ENCODE results near the gene XBP1.
"Not testable (repeated sequence)": the region's sequence is repeated elsewhere in the genome, so short reads cannot be mapped to it uniquely, and the experiment has no call there.

XBP1 gene

DNA sequence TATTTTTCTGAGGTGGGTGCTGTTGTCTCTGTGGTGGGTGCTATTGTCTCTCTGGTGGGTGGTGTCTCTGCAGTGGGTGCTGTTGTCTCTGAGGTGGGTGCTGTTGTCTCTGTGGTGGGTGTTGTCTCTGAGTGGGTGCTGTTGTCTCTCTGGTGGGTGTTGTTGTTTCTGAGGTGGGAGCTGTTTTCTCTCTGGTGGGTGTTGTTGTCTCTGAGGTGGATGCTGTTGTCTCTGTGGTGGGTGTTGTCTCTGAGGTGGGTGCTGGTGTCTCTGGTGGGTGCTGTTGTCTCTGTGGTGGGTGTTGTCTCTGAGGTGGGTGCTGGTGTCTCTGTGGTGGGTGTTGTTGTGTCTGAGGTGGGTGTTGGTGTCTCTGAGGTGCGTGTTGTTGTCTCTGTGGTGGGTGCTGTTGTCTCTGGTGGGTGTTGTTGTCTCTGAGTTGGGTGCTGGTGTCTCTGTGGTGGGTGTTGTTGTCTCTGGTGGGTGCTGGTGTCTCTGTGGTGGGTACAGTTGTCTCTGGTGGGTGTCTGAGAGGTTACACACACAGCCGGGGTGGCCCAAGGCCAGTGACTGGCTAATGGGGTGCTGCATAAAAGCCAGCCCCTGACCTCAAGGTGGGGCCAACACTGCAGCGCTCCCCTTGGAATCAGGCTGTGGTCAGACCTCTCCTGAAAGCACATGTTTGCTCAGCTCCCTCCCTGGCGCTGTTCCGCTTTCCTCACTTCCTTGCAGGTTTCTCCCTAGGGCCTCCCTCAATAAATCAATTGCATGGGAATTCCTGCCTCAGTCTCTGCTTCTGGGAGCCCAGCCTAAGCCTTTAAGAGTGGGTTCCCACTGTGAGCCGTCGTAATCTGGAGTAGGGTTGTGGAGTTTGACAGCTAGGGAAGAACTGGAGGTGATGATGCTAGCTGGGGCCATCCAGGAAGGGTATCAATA lies 31.0 kb upstream of the XBP1 start:
- H3K27me3 ChIP-seq (ENCODE audit: control insufficient read depth in 1 of 2, insufficient read depth in 2 of 2, low read length in 2 of 2) = no peaks in the 10 kb centered on the region
- no peak overlapping the region for H3K9ac ChIP-seq (ENCODE audit: low read length in 2 of 2)
- peaks cover 8% of the 10 kb centered on the region for H3K4me1 ChIP-seq (ENCODE audit: control insufficient read depth, insufficient read depth, low read length)
- no peaks in the 10 kb centered on the region for H3K9me3 ChIP-seq (ENCODE audit: control insufficient read depth in 2 of 2, low read length in 2 of 2)
- H3K36me3 ChIP-seq (ENCODE audit: control insufficient read depth in 2 of 2, insufficient read depth in 2 of 2, low read length in 2 of 2) = peaks cover 0 to 2% of the 10 kb centered on the region in 2 donors
- H3K27ac ChIP-seq (ENCODE audit: low read length) = no peak overlapping the region
- no peak overlapping the region for H3K4me3 ChIP-seq (ENCODE audit: low read length in 2 of 2)

- no peaks in the 10 kb centered on the region for H3K27me3 ChIP-seq (ENCODE audit: control insufficient read depth in 1 of 2, insufficient read depth in 2 of 2, low read length in 2 of 2)
- H3K36me3 ChIP-seq (ENCODE audit: control insufficient read depth in 2 of 2, insufficient read depth in 2 of 2, low read length in 2 of 2) = peaks cover 0 to 2% of the 10 kb centered on the region in 2 donors
- no peak overlapping the region for H3K4me3 ChIP-seq (ENCODE audit: low read length in 2 of 2)
- H3K9ac ChIP-seq (ENCODE audit: low read length in 2 of 2) = no peak overlapping the region
- no peak overlapping the region for H3K27ac ChIP-seq (ENCODE audit: low read length)
- no peaks in the 10 kb centered on the region for H3K9me3 ChIP-seq (ENCODE audit: control insufficient read depth in 2 of 2, low read length in 2 of 2)
- peaks cover 8% of the 10 kb centered on the region for H3K4me1 ChIP-seq (ENCODE audit: control insufficient read depth, insufficient read depth, low read length)
Observed at GRCh38 chr22:28830441-28830840, 30.1 kb upstream of the XBP1 start.

GRCh38 chr22:28829358-28830181 lies 29.2 kb upstream of the XBP1 start:
- Histone ChIP-seq H3K4me3 (ENCODE audit: low read length in 2 of 2) (peak overlapping the region in 1 of 2 donors; percentile 49), H3K4me1 (ENCODE audit: control insufficient read depth, insufficient read depth, low read length) (peaks cover 8% of the 10 kb centered on the region), H3K9ac (ENCODE audit: low read length in 2 of 2) (peak overlapping the region in 1 of 2 donors; percentile 21), H3K36me3 (ENCODE audit: control insufficient read depth in 2 of 2, insufficient read depth in 2 of 2, low read length in 2 of 2) (peaks cover 0 to 2% of the 10 kb centered on the region in 2 donors), H3K27ac (ENCODE audit: low read length) (no peak overlapping the region), H3K27me3 (ENCODE audit: control insufficient read depth in 1 of 2, insufficient read depth in 2 of 2, low read length in 2 of 2) (no peaks in the 10 kb centered on the region), H3K9me3 (ENCODE audit: control insufficient read depth in 2 of 2, low read length in 2 of 2) (no peaks in the 10 kb centered on the region)

DNA sequence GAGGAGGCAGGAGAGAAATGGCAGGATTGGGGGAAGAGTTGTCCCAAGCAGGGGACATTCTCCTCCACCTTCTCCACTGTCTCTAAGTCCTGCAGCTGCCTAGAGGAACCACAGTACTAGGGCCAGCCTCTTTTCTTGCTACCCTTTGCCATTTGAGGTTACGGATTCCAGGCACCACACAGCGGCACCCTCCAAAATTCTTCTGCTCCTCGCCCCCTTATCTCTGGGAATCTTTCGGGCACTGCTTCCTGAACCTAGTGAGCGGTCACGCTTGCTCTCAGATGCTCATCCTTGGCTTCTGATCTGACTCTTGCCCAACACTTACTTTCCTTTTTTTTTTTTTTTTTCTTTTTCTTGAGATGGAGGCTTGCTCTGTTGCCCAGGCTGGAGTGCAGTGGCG lies 26.6 kb upstream of the XBP1 start:
- H3K27me3 ChIP-seq (ENCODE audit: control insufficient read depth in 1 of 2, insufficient read depth in 2 of 2, low read length in 2 of 2) = no peaks in the 10 kb centered on the region
- no peak overlapping the region for H3K4me3 ChIP-seq (ENCODE audit: low read length in 2 of 2)
- H3K9me3 ChIP-seq (ENCODE audit: control insufficient read depth in 2 of 2, low read length in 2 of 2) = no peaks in the 10 kb centered on the region
- no peak overlapping the region for H3K9ac ChIP-seq (ENCODE audit: low read length in 2 of 2)
- H3K27ac ChIP-seq (ENCODE audit: low read length) = no peak overlapping the region
- H3K36me3 ChIP-seq (ENCODE audit: control insufficient read depth in 2 of 2, insufficient read depth in 2 of 2, low read length in 2 of 2) = peaks cover 0 to 2% of the 10 kb centered on the region in 2 donors
- peaks cover 8% of the 10 kb centered on the region for H3K4me1 ChIP-seq (ENCODE audit: control insufficient read depth, insufficient read depth, low read length)

DNA sequence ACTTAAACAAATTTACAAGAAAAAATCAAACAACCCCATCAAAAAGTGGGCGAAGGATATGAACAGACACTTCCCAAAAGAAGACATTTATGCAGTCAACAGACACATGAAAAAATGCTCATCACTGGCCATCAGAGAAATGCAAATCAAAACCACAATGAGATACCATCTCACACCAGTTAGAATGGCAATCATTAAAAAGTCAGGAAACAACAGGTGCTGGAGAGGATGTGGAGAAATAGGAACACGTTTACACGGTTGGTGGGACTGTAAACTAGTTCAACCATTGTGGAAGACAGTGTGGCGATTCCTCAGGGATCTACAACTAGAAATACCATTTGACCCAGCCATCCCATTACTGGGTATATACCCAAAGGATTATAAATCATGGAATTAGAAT lies 26.1 kb upstream of the XBP1 start:
- not testable (repeated sequence) for H3K4me3 ChIP-seq (ENCODE audit: low read length in 2 of 2); H3K27me3 ChIP-seq (ENCODE audit: control insufficient read depth in 1 of 2, insufficient read depth in 2 of 2, low read length in 2 of 2); H3K27ac ChIP-seq (ENCODE audit: low read length); H3K36me3 ChIP-seq (ENCODE audit: control insufficient read depth in 2 of 2, insufficient read depth in 2 of 2, low read length in 2 of 2); H3K9ac ChIP-seq (ENCODE audit: low read length in 2 of 2); H3K4me1 ChIP-seq (ENCODE audit: control insufficient read depth, insufficient read depth, low read length); H3K9me3 ChIP-seq (ENCODE audit: control insufficient read depth in 2 of 2, low read length in 2 of 2)

GRCh38 chr22:28824455-28824854 lies 24.1 kb upstream of the XBP1 start:
- not testable (repeated sequence) for H3K9ac ChIP-seq (ENCODE audit: low read length in 2 of 2); H3K9me3 ChIP-seq (ENCODE audit: control insufficient read depth in 2 of 2, low read length in 2 of 2); H3K4me1 ChIP-seq (ENCODE audit: control insufficient read depth, insufficient read depth, low read length); H3K4me3 ChIP-seq (ENCODE audit: low read length in 2 of 2); H3K27me3 ChIP-seq (ENCODE audit: control insufficient read depth in 1 of 2, insufficient read depth in 2 of 2, low read length in 2 of 2); H3K27ac ChIP-seq (ENCODE audit: low read length); H3K36me3 ChIP-seq (ENCODE audit: control insufficient read depth in 2 of 2, insufficient read depth in 2 of 2, low read length in 2 of 2)

GRCh38 chr22:28822930-28823551 lies 22.7 kb upstream of the XBP1 start:
- Histone ChIP-seq H3K9ac (ENCODE audit: low read length in 2 of 2) (no peak overlapping the region), H3K27me3 (ENCODE audit: control insufficient read depth in 1 of 2, insufficient read depth in 2 of 2, low read length in 2 of 2) (no peaks in the 10 kb centered on the region), H3K4me3 (ENCODE audit: low read length in 2 of 2) (no peak overlapping the region), H3K9me3 (ENCODE audit: control insufficient read depth in 2 of 2, low read length in 2 of 2) (no peaks in the 10 kb centered on the region), H3K27ac (ENCODE audit: low read length) (no peak overlapping the region), H3K4me1 (ENCODE audit: control insufficient read depth, insufficient read depth, low read length) (peaks cover 12% of the 10 kb centered on the region), H3K36me3 (ENCODE audit: control insufficient read depth in 2 of 2, insufficient read depth in 2 of 2, low read length in 2 of 2) (peaks cover 0 to 2% of the 10 kb centered on the region in 2 donors)

DNA sequence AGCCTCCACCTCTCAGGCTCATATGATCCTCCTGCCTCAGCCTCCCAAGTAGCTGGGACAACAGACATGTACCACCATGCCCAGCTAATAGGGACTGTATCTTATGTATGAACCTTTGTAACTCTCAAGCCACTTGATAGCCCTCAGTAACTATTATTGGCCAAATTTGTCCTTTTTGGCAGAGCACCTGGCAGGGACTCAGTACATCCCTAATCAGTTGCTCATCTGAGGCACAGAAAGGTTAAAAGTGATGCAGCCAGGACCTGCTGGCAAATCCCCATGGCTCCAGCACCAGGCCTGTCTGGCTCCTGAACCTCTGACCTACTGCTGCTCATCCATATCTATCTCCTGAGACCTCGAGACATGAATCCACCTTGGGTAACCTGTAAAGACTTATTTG lies 21.1 kb upstream of the XBP1 start:
- Histone ChIP-seq H3K27ac (ENCODE audit: low read length) (no peak overlapping the region), H3K9ac (ENCODE audit: low read length in 2 of 2) (no peak overlapping the region), H3K9me3 (ENCODE audit: control insufficient read depth in 2 of 2, low read length in 2 of 2) (no peaks in the 10 kb centered on the region), H3K27me3 (ENCODE audit: control insufficient read depth in 1 of 2, insufficient read depth in 2 of 2, low read length in 2 of 2) (no peaks in the 10 kb centered on the region), H3K4me3 (ENCODE audit: low read length in 2 of 2) (no peak overlapping the region), H3K4me1 (ENCODE audit: control insufficient read depth, insufficient read depth, low read length) (peaks cover 12% of the 10 kb centered on the region), H3K36me3 (ENCODE audit: control insufficient read depth in 2 of 2, insufficient read depth in 2 of 2, low read length in 2 of 2) (peaks cover 0 to 2% of the 10 kb centered on the region in 2 donors)

DNA sequence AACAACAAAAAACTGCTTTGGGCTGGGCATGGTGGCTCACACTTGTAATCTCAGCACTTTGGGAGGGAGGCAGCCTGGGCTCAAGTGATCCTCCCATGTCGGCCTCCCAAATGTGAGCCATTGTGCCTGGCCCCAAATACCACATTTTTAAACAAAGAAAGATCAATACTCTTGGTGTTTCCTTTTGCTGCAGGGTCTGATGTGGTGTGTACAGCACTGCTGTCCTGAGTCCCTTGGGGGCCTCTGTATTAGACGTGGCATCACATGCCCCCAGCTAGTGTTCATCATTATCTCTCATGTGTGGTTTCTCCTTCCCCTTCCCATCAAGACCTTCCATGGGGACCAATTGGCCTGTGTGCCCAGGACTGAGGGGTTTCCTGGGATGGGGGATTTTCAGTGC lies 20.5 kb upstream of the XBP1 start:
- Histone ChIP-seq H3K27ac (ENCODE audit: low read length) (no peak overlapping the region), H3K4me3 (ENCODE audit: low read length in 2 of 2) (no peak overlapping the region), H3K4me1 (ENCODE audit: control insufficient read depth, insufficient read depth, low read length) (peaks cover 12% of the 10 kb centered on the region), H3K27me3 (ENCODE audit: control insufficient read depth in 1 of 2, insufficient read depth in 2 of 2, low read length in 2 of 2) (no peaks in the 10 kb centered on the region), H3K9me3 (ENCODE audit: control insufficient read depth in 2 of 2, low read length in 2 of 2) (no peaks in the 10 kb centered on the region), H3K36me3 (ENCODE audit: control insufficient read depth in 2 of 2, insufficient read depth in 2 of 2, low read length in 2 of 2) (peaks cover 0 to 2% of the 10 kb centered on the region in 2 donors), H3K9ac (ENCODE audit: low read length in 2 of 2) (no peak overlapping the region)

GRCh38 chr22:28819253-28820096 lies 19.1 kb upstream of the XBP1 start:
- H3K27ac ChIP-seq (ENCODE audit: low read length) = no peak overlapping the region
- H3K36me3 ChIP-seq (ENCODE audit: control insufficient read depth in 2 of 2, insufficient read depth in 2 of 2, low read length in 2 of 2) = peaks cover 3 to 4% of the 10 kb centered on the region in 2 donors
- H3K4me1 ChIP-seq (ENCODE audit: control insufficient read depth, insufficient read depth, low read length) = peaks cover 12% of the 10 kb centered on the region
- no peaks in the 10 kb centered on the region for H3K27me3 ChIP-seq (ENCODE audit: control insufficient read depth in 1 of 2, insufficient read depth in 2 of 2, low read length in 2 of 2)
- H3K9me3 ChIP-seq (ENCODE audit: control insufficient read depth in 2 of 2, low read length in 2 of 2) = no peaks in the 10 kb centered on the region
- H3K4me3 ChIP-seq (ENCODE audit: low read length in 2 of 2) = no peak overlapping the region
- no peak overlapping the region for H3K9ac ChIP-seq (ENCODE audit: low read length in 2 of 2)

Data from stomach smooth muscle (tissue), 2 donors.